ENCODE results near the gene CLEC18B. TPM values are rescaled to one million over a fixed set of nuclear protein-coding genes. Genes with fewer than 3 reads are reported as not detected.
"Not testable (repeated sequence)": the region's sequence is repeated elsewhere in the genome, so short reads cannot be mapped to it uniquely, and the experiment has no call there.

Gene CLEC18B
- total RNA-seq, 4 donors from 2014 or later: 0.20 TPM; not detected in 3

DNA sequence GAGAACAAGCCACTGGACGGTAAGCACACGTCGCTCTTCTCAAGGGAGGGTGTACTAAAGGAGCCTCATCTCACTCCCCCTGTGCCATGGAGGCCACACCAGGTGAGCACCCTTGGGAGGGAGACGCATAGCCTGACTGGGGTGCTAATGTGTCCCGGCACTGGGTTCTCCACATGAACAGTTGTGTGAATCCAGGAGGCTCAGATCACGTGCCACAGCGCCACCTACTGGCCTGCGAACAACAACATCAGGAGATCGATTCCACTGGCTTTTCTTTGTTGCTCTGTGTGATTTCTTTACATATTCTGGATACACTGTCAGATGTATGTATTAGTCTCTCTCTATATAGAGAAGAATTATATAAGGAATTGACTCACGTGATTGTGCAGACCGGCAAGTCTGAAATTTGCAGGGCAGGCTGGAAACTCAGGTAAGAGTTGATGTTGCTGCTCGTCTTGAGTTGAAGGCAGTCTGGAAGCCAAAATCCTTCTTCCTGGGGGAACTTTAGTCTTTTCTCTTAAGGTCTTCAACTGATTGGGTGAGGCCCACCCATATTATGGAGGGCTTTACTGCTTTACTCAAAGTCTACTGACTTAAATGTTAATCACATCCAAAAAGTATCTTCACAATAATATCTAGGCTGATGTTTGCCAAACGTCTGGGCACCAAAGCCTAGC lies 8.9 kb upstream of the CLEC18B start:
- 13% methylated on average over 4 to 10 of the region's 13 CpGs for WGBS, 2 donors (ENCODE audit: low coverage in 1 of 2)
- TF ChIP-seq, protein P1, sequence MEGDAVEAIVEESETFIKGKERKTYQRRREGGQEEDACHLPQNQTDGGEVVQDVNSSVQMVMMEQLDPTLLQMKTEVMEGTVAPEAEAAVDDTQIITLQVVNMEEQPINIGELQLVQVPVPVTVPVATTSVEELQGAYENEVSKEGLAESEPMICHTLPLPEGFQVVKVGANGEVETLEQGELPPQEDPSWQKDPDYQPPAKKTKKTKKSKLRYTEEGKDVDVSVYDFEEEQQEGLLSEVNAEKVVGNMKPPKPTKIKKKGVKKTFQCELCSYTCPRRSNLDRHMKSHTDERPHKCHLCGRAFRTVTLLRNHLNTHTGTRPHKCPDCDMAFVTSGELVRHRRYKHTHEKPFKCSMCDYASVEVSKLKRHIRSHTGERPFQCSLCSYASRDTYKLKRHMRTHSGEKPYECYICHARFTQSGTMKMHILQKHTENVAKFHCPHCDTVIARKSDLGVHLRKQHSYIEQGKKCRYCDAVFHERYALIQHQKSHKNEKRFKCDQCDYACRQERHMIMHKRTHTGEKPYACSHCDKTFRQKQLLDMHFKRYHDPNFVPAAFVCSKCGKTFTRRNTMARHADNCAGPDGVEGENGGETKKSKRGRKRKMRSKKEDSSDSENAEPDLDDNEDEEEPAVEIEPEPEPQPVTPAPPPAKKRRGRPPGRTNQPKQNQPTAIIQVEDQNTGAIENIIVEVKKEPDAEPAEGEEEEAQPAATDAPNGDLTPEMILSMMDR (IDR thresholded peaks at IDR 0.05): peak; percentile 69 to 88 (median 74)
- not testable (repeated sequence) for H3K36me3 ChIP-seq, H3K27me3 ChIP-seq, H3K4me1 ChIP-seq, H3K9me3 ChIP-seq, H3K4me3 ChIP-seq, H3K27ac ChIP-seq
- ATAC-seq: peak; percentile 78

DNA sequence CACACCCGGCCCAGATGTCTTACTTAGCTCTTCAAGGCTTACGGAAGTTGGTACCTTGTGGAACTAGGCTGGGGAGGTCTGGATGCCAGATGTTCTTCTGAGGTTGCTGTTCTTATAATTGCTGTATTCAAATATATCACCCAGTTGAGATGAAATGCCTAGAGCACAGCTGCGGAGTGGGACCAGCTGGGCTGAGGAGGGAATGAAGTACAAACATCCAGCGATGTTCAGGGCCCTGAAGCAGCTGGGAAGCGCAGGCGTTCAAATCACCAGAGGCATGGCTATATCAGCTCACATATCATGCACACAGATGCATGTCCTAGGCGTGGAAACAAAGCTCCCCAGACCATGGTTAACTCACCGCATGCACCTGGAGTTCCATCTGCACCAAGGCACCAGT lies 7.2 kb upstream of the CLEC18B start:
- not testable (repeated sequence) for H3K9me3 ChIP-seq, H3K27me3 ChIP-seq, H3K27ac ChIP-seq, H3K4me1 ChIP-seq, H3K36me3 ChIP-seq, ATAC-seq, H3K4me3 ChIP-seq
- no CpG with 5 or more reads among the region's 8 CpGs for WGBS, 2 donors (ENCODE audit: low coverage in 1 of 2)

DNA sequence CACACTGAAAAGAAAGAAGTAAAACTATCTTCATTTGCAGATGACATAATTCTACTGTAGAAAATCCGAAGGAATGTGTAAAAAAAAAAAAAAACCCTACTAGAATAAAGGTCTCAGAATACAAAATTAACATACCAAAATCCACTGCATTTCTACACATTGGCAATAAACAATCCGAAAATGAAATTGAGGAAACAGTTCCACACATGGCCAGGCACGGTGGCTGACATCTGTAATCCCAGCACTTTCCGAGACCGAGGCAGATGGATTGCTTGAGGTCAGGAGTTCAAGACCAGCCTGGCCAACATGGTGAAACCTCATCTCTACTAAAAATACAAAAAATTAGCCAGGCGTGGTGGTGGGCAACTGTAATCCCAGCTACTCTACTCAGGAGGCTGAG lies 4.5 kb upstream of the CLEC18B start:
- not testable (repeated sequence) for H3K27ac ChIP-seq, H3K4me1 ChIP-seq, H3K4me3 ChIP-seq, H3K36me3 ChIP-seq, H3K27me3 ChIP-seq, H3K9me3 ChIP-seq, ATAC-seq
- WGBS, 2 donors (ENCODE audit: low coverage in 1 of 2): 24 to 46% methylated on average over 3 to 5 of the region's 6 CpGs

DNA sequence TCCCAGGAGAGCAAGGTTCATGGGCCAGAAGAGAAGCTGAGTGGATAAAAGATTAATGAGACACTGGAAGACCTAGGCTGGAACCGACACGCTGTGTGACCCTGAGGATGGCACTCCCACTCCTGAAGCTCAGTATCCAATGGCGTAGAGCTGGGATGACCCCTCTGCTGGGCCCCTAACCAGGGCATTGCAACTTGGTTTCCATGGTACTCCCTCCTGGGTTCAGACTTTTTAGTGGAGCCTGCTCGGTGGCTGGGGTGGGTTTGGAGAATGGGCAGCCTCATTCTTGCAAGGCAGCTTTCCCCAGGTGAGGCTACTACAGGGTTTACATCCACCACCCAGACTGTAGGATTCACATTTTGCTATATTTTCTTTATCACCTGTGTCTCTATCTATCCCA lies 2.4 kb upstream of the CLEC18B start:
- not testable (repeated sequence) for H3K9me3 ChIP-seq, ATAC-seq, H3K4me1 ChIP-seq, H3K4me3 ChIP-seq, H3K27ac ChIP-seq, H3K27me3 ChIP-seq, H3K36me3 ChIP-seq
- WGBS, 2 donors (ENCODE audit: low coverage in 1 of 2): 90 to 100% methylated on average over 1 to 4 of the region's 4 CpGs

DNA sequence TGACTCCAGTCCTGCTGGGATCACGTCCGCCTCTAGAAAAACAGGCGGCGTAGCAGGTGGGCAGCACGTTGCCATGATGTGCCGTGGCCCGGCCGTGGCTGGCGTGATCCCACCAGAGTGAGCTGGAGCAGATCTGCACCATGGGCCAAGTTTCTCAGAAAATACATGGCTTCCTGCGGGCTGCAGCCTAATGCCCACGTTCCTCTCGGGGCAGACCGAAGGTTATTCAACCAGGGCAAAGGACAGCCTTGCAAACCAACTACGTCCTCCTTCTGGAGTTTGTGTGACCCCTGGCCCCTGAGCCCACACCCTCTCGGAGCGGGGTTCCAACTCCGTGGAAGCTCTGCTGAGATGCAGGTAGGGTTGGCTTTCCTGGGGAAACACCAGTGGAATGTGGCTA lies 808 bp upstream of the CLEC18B start:
- not testable (repeated sequence) for H3K4me1 ChIP-seq, ATAC-seq, H3K4me3 ChIP-seq, H3K9me3 ChIP-seq, H3K27me3 ChIP-seq, H3K36me3 ChIP-seq, H3K27ac ChIP-seq
- WGBS, 2 donors (ENCODE audit: low coverage in 1 of 2): no CpG with 5 or more reads among the region's 17 CpGs

DNA sequence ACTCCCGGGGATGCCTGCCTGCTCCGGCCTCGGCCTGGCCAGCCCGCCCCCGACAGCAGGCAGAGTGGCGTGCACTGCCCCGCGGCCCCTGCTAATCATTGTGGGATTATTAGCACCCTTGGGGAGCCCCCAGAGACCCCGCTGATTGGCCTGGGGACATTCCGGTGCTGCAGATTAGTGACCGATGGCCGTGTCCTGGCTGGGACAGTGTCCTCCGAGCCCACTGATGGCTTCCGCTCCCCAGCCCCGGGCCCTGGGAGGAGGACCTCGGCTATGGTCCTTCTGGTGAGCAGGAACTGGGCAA lies 156 bp upstream of the CLEC18B start:
- H3K27ac ChIP-seq, H3K36me3 ChIP-seq, ATAC-seq, H3K4me1 ChIP-seq, H3K4me3 ChIP-seq, H3K27me3 ChIP-seq, H3K9me3 ChIP-seq: not testable (repeated sequence)
- WGBS, 2 donors (ENCODE audit: low coverage in 1 of 2): no CpG with 5 or more reads among the region's 16 CpGs

DNA sequence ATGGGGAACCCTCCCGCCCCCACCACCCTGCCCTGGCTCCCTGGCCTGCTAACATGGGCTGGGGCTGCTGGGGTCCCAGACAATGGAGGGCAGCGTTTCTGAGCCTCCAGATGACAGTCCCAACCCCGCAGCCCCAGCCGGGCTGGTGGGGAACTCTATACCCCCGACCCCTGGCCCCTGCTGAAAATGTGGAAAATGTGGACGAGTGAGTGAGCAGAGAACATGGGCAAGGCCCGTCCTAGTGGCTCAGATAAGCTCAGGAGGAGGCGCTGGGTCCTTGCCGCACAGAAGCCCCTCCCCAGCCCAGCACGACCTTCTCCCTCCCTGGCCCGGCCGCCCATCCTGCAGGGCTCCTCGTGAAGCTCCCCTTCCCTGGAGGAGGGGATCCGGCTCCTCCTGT lies 1.5 kb downstream of the CLEC18B start:
- not testable (repeated sequence) for H3K27me3 ChIP-seq, ATAC-seq, H3K36me3 ChIP-seq, H3K4me1 ChIP-seq, H3K27ac ChIP-seq, H3K9me3 ChIP-seq, H3K4me3 ChIP-seq
- 80% methylated on average over 1 of the region's 14 CpGs; no CpG with 5 or more reads in 1 of the 2 donors for WGBS, 2 donors (ENCODE audit: low coverage in 1 of 2)

DNA sequence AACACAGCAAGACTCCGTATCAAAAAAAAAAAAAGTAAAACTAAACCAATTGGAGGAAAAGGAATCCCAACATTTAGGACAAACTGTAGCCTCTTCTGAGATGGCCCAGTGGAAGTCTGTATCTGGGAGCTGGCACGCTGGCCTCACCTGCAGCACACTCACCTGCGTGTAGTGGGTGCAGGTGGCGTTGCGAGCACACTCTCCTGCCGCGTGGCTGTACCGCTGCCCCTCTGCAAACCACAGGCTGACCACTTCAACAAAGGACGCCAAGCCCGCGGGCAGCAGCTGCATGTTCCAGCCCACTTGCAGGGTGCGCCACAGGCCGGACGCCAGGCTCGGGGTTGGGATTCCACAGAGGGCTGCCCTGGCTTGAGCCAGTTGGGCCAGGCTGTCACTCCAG lies 3.4 kb downstream of the CLEC18B start:
- no CpG with 5 or more reads among the region's 15 CpGs for WGBS, 2 donors (ENCODE audit: low coverage in 1 of 2)
- H3K4me1 ChIP-seq, H3K27me3 ChIP-seq, H3K27ac ChIP-seq, ATAC-seq, H3K9me3 ChIP-seq, H3K36me3 ChIP-seq, H3K4me3 ChIP-seq: not testable (repeated sequence)

DNA sequence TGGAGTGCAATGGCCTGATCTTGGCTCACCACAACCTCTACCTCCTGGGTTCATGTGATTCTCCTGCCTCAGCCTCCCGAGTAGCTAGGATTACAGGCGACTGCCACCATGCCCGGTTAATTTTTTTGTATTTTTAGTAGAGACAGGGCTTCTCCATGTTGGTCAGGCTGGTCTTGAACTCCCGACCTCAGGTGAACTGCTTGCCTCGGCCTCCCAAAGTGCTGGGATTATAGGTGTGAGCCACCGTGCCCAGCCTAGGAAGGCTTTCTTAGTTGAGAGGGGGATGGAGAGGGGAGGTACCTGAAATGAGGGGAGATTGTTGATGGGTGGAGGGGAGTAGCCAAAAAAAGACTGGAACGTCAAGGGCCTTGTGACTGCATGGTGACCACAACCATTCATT lies 7.4 kb downstream of the CLEC18B start:
- ATAC-seq: not testable (repeated sequence)
- whole genome bisulfite sequencing, 2 donors (ENCODE audit: low coverage in 1 of 2): 73 to 86% methylated on average over 6 to 7 of the region's 7 CpGs

DNA sequence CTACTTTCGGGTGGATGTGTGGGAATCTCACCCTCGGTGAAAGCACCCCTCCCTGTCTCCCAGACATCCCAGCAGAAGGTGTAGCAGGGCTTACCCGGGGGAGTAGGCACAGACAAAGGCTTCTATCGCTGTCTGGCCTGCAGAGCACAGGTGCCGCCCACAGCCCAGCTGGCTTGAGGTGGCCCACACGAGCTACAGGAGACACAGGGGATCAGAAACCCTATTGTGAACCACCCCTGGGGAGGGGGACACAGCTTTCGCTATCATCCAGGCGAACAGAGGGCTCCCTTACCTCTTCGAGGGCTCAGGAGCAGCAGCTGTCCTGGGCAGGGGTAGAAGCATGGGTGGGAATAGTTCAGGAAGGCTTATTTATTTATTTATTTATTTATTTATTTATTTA lies 7.8 kb downstream of the CLEC18B start:
- WGBS, 2 donors (ENCODE audit: low coverage in 1 of 2): 100% methylated on average over 3 of the region's 9 CpGs; no CpG with 5 or more reads in 1 of the 2 donors
- not testable (repeated sequence) for ATAC-seq

More for the DNA sequence above, 7.4 kb downstream of the CLEC18B start:
- not testable (repeated sequence) for H3K4me1 ChIP-seq, H3K27ac ChIP-seq, H3K9me3 ChIP-seq, H3K4me3 ChIP-seq, H3K36me3 ChIP-seq, H3K27me3 ChIP-seq

DNA sequence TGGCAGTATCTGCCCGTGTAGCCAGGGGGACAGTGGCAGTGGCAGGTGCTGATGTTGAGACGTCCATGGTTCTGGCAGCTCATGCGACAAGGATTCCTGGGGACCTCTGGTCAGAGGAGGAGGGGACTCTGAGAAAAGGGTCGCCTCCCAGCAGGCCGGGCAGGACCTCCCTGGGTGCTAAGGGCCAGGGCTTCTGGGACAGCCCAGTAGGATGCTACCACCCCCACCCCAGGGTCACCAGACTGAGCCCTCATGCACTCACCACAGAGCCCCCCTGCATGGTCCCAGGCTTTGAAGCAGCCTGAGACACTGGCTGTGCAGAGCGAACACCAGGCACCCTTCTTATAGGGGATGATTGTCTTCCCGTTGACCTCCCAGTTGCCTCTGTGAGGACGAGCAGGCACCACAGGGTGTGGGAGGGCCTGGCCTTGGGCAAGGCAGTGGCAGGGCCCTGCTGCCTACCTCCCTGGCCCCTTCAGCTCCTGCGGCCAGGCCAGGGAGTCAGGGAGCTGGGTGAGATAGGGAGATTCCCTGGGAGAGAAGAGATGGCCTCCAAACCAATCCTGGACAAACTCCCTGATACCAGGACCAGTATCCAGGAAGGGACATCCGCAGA lies 8.4 kb downstream of the CLEC18B start:
- H3K36me3 ChIP-seq, H3K27me3 ChIP-seq, H3K27ac ChIP-seq, H3K4me3 ChIP-seq, ATAC-seq, H3K9me3 ChIP-seq, H3K4me1 ChIP-seq: not testable (repeated sequence)
- WGBS, 2 donors (ENCODE audit: low coverage in 1 of 2): no CpG with 5 or more reads among the region's 10 CpGs

More for the DNA sequence above, 7.8 kb downstream of the CLEC18B start:
- not testable (repeated sequence) for H3K9me3 ChIP-seq, H3K27ac ChIP-seq, H3K4me1 ChIP-seq, H3K4me3 ChIP-seq, H3K36me3 ChIP-seq, H3K27me3 ChIP-seq

DNA sequence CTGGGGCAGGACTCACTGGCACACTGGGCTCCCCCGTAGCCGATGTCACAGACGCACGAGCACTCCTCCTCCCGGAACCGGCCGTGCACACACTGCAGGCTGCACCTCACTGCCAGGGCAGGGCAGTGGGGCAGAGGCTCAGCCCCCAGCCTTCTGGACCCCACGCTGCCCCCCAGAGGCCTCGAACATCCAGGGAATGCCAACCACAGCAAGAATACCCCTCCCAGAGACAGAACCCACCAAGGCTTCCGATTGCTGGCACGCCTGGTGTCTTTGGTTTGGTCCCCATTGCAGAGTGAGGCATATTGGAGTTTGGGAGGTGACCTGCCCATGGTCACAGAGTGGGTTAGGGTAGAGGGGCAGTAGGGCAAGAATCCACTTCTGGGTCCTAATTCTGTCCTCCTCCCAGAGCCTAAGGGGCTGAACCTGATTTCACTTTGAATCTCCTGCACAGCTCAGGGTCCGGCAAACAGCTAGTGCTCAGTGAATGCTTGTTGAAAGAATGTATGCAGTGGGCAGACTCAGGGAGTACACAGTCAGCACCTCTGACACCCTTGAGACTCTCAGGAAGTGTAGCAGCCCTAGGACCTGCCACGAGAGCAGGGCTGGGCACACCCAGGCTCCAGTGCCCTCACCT lies 9.0 kb downstream of the CLEC18B start:
- H3K27me3 ChIP-seq, H3K4me3 ChIP-seq, H3K4me1 ChIP-seq, H3K36me3 ChIP-seq, ATAC-seq, H3K27ac ChIP-seq, H3K9me3 ChIP-seq: not testable (repeated sequence)
- no CpG with 5 or more reads among the region's 13 CpGs for WGBS, 2 donors (ENCODE audit: low coverage in 1 of 2)

DNA sequence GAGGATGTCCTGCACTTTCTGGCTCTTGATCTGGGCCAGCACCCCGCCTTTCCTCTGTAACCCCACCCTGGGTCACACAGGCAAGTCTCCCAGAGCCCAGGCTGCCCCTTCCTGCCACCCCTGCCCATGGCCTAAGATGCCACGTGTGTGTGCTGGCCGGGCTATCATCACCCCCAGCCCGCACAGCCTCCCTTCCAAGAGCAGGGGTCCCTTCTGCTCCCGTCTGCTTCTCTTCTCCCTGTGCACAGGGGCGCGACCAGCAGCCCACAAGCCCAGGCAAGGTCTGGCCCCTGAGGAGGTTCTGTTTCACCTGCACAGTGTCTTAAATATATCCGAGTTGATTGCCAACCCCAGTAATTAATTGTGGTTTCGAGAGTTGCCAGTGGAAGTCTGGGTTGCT lies 10.3 kb downstream of the CLEC18B start:
- not testable (repeated sequence) for H3K4me3 ChIP-seq, H3K4me1 ChIP-seq, H3K36me3 ChIP-seq, ATAC-seq, H3K27ac ChIP-seq, H3K9me3 ChIP-seq, H3K27me3 ChIP-seq
- WGBS, 2 donors (ENCODE audit: low coverage in 1 of 2): 86 to 96% methylated on average over 1 to 5 of the region's 9 CpGs

Measured in gastroesophageal sphincter (tissue), 4 donors.